HG02885 (cell line): ENCODE results near the gene PRKG1.
A peak's percentile ranks its signal among the peaks of the same experiment; 100 is the strongest.
"Not testable (repeated sequence)": the region's sequence is repeated elsewhere in the genome, so short reads cannot be mapped to it uniquely, and the experiment has no call there.

Source experiments
- ATAC-seq: cut with Tn5 transposase; IDR thresholded peaks from one replicate; pipeline ENCODE4 v1.9.1; 2021; ENCODE audit warnings: mild to moderate bottlenecking; ENCODE audit not compliant: unreplicated experiment, poor library complexity

The PRKG1 gene

DNA sequence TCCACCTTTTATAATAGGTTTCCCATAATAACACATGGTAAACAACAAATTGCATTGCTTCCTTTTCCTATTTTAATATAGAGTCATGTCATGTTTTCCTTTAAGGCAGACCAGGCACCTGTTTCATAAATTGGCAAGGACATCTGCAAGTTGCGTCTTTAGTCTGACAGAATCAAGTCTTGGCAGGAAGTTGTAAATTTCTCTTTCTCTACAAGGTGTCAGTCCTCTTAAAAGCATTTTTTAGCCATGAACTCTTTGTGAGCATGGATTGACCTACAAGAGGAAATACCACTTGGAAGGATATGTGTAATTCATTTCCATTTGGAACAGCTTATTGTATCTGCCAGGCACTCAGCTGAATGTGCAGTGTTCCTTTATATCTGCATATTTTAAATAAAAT, 176.8 kb downstream of the PRKG1 start:
- no peak for ATAC-seq

DNA sequence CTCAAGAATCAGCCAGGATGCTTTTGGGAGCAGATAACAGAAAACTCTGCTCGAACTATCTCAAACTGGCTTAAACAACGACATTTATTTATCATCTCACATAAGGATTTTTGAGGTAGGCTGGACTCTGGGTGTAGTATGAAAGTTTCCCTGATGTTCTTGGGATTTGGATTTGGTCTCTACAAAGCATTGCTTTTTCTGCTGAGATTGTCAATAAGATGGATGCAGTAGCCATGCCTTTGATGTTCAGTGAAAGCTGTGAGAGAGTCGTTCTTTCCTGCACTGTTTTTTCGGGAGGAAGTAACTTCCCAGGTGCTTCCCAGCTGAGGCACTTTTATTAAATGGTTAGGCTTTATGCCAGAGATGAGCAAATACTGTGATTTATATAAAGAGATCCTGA, 181.1 kb downstream of the PRKG1 start:
- ATAC-seq: no peak

DNA sequence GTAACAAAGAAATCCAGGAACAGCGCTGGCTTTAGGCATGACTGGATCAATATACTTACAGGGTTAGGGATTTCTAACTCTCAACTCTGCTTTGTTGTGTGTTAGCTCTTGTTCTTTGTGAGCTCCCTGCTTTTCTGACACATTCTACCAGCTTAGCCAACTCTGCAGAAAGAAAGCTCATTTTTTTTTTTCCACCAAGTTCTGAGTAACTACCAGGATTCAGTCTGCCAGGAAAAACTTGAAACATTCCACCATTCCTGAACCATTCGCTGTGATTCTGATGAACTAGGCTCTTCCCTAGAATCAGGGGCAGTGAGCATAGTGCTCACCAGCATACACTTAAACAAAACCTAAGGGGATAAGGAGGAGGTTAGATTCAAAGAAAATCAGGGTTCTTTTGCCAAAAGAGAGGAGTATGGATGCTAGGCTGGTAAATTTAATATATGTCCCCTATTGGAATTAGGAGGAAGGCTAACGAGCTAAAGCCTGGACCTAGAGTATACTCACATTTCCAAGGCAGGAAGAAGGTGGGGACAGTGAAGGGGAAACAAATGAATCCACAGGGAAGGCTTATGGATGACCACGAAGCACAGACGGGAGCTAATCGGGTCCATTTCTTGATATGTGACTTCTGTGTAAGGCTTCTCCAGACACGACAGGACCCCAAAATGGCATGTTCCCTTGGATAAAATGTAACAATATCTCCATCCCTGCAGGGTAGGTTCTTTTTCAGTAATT, 183.4 kb downstream of the PRKG1 start:
- ATAC-seq: no peak

DNA sequence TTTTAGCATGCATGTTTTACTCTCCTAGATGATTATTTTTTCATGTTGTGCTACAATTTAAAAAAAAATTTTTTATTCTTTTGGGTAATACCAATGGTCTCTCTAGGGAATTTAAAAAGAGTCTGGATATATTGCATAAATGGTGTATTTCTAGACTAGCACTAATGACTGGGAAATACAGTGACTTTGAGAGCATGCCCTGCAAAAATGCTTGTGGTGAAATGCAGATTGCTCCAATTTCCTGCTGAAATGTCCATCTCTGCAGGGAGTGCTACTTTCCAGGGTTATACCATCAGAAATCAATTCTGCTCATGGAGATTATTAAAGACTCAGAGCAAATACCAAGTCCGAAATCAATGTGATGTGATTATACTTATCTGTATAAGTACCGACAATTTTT, 186.1 kb downstream of the PRKG1 start:
- ATAC-seq: no peak

DNA sequence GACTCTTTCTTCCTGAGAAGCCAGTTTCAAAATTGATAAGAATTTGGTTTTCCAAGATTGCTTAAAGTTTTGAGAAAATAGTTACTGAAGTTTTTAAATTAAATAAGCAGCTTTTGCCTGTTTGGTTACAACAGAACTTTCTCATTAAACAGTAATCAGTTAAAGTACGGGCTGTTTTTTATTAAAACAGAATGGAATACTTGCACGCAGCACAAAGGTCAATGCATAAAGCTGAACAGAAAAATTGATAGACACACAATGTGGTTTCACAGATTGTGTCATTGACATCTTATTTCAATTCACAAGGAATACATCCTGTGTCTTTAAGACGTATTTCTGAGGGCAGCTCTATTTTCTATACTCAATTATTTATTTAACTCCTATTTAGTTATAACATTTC, 192.2 kb downstream of the PRKG1 start:
- no peak for ATAC-seq

DNA sequence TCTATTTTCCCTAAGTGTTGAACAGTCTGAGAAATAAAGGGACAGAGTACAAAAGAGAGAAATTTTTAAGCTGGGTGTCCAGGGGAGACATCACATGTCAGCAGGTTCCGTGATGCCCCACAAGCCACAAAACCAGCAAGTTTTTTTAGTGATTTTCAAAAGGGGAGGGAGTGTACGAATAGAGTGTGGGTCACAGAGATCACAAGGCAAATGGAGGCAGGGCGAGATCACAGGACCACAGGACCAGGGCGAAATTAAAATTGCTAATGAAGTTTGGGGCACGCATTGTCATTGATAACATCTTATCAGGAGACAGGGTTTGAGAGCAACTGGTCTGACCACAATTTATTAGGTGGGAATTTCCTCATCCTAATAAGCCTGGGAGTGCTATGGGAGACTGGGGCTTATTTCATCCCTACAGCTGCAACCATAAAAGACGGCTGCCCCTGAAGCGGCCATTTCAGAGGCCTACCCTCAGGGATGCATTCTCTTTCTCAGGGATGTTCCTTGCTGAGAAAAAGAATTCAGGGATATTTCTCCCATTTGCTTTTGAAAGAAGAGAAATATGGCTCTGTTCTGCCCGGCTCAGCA, 193.8 kb downstream of the PRKG1 start:
- not testable (repeated sequence) for ATAC-seq

DNA sequence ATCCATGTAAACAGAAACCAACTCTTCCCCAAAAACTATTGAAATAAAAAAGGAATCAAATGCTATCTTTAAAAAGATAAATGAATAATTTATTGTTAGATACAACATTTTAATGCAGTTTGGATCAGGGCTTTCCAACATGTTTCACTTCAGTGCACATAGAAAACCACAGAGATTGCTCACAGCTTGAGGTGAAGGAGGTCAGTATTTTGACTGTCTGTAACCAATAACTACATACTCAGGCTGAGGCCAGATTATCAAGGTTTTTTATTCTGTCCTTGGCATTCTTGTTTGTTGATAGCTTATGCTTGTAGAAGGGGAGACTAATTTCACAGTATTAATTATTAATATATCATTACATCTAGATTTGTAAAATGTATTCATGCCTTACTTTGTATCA, 195.5 kb downstream of the PRKG1 start:
- peak; percentile 58 for ATAC-seq

DNA sequence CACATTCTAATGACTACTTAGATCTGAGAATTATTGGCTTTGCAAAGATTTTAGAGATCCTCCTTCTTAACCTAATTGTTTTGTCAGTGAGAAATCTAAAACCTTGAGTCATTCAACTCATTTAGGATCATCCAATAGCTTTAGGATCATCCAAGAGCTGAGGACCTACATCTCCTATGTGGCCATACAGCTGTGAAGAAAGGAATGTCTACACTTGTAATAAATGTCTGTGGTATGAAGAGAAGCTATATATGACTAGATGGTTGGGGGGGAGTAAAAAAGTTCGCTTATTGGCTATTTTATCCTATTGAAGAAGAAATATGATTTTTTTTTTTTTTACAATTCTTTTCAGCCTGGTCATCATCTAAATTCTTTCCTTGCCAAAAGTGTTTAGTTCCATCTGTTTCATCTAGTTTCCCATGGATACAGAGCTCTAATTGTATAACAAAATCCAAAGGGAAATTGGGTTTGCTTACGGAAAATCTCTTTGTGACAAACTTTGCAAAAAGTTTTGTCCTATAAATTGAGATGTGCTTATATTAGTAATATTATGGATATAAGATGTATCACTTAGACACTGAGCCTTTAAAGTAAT, 196.7 kb downstream of the PRKG1 start:
- ATAC-seq: no peak

DNA sequence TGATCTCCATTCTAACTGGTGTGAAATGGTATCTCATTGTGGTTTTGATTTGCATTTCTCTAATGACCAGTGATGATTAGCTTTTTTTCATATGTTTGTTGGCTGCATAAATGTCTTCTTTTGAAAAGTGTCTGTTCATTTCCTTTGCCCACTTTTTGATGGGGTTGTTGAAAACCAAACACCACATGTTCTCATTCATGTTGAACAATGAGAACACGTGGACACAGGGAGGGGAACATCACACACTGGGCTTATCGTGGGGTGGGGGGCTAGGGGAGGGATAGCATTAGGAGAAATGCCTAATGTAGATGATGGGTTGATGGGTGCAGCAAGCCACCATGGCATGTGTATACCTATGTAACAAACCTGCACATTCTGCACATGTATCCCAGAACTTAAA, 197.8 kb downstream of the PRKG1 start:
- ATAC-seq: not testable (repeated sequence)

DNA sequence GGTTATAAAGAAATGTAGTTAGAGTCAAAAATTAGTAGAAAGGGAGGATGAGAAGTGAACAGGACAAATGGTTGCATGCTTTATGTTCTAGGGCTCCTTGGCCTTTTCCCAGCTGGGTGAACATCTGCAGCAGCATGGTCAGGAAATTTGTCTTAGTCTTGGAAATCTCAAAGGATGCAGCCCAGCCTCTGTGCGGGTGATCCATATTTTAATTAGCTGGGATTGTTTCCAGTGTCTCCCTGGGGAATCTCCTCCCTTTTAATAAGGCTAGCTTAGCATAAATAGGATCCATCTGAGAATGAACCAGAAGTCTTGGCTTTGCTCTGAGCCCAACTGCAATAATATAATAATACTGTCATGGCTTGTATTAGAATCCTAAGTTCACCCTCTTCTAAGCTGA, 198.3 kb downstream of the PRKG1 start:
- ATAC-seq: no peak

DNA sequence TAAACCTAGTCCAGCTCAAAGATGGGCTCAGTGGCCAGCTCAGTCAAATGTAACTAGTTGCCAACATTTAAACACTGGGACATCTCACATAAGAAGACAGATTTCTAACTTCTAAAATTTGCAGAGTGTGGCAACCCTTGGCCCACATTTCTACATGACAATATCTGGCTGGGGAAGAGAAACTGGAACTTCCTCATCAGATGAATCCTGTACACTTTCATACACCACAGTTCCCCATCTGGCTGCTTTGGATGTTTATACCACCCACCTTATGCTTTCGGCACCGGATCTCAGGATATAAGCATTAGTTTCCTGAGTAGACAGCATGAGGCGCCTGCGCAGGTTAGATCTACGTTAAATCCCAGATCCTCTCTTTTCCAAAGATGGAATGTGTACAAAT, 199.3 kb downstream of the PRKG1 start:
- ATAC-seq: no peak

DNA sequence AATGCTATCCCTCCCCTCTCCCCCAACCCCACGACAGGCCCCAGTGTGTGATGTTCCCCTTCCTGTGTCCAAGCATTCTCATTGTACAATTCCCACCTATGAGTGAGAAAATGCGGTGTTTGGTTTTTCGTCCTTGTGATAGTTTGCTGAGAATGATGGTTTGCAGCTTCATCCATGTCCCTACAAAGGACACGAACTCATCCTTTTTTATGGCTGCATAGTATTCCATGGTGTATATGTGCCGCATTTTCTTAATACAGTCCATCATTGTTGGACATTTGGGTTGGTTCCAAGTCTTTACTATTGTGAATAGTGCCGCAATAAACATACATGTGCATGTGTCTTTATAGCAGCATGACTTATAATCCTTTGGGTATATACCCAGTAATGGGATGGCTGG, 201.8 kb downstream of the PRKG1 start:
- ATAC-seq: not testable (repeated sequence)

DNA sequence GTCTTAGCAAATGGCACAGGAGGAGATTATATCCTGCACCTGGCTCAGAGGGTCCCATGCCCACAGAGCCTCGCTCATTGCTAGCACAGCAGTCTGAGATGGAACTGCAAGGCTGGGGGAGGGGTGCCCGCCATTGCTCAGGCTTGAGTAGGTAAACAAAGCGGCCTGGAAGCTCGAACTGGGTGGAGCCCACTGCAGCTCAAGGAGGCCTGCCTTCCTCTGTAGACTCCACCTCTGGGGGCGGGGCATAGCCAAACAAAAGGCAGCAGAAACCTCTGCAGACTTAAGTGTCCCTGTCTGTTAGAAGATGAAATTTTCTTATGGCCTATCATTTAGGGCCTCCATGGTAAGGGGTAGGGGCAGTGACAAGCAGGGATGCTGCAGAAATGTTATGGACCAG, 207.1 kb downstream of the PRKG1 start:
- not testable (repeated sequence) for ATAC-seq

DNA sequence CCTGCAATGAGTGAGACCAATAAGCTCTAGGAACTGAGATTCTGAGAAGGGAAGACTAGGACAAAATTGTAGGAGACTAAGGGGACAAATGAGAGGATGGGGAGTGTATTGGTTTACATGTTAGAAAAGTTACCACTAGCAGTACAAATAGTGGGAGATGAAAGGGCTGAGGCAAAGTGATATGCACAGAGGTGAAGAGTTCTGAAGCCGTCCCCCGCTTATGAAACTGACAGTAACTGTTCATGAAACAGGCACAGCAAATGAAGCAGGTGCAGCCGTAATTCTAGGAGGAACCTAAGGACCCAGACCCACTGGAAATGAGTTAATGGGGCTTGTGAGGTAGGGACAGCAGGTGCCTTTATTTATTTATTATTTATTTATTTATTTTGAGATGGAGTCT, 211.3 kb downstream of the PRKG1 start:
- no peak for ATAC-seq

DNA sequence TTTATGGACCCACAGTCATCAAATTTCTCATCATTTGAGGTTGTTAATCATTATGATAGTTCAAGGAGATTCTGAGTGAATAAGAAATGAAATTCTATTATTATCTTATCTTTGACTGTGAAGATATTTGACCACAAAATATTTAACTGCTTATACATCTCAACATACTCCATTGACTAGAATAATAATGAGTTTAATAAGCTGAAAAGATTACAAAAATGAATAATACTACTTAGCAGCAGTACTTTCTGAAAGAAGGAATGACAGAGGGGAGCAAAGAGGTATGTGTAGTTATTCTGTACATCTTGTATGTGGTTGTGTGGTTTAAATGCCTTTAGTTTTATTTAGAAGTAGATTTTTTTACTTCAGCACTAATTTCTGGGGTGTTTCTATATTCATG, 214.2 kb downstream of the PRKG1 start:
- ATAC-seq: no peak

DNA sequence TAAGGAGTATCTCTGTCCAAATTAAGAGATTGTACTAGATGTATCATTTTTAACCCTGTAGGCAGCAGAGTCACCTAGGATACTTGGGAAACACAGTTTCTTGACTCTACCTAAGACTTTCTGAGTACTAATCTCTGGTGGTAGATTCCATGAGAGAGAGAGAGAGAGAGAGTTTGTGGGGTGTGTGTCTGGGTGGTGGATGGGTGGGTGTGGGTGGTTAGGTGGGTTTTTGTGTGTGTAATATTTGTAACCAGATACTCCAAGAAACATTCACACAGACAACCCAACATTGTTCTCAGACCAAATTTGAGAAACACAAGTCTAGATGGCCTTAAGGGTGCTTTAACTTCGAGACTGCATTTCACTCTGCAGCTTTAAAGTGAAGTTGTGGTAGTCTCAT, 215.2 kb downstream of the PRKG1 start:
- no peak for ATAC-seq

DNA sequence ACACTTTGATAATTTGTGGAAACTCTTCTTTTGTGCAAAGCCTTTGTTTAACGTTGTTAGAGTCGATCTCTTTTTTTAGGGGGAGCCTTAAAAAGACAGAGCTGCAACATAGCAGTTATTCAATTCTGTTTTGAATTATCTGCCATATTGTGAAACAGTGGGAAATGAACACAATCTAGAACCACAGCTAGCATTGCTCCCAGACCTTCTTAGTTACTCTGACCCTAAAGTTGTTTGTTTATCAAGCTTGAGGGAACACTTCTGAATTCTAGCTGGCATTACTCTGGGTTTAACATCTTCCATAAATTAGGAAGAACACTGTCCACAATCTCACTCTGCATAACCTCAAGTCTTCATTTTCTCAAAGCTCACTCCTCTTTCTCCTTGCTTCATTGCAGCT, 217.7 kb downstream of the PRKG1 start:
- ATAC-seq: no peak

DNA sequence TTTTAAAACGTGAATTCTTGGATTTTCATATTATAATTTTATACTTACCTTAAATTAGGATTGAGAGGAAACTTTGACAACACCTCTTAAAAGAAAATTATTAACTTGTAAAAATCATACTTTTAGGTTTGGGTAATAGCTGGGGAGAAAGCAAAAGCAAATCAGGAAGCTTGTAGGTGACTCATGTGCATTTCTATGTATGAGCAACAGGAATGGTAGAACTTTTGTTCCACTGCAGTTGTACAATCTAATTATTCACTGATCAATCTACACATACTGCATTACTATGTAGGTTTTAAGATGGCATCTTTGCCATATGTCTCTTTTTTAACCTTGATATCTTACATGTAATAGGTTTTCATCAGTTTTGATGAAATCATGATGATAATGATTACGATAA, 223.2 kb downstream of the PRKG1 start:
- ATAC-seq: no peak

DNA sequence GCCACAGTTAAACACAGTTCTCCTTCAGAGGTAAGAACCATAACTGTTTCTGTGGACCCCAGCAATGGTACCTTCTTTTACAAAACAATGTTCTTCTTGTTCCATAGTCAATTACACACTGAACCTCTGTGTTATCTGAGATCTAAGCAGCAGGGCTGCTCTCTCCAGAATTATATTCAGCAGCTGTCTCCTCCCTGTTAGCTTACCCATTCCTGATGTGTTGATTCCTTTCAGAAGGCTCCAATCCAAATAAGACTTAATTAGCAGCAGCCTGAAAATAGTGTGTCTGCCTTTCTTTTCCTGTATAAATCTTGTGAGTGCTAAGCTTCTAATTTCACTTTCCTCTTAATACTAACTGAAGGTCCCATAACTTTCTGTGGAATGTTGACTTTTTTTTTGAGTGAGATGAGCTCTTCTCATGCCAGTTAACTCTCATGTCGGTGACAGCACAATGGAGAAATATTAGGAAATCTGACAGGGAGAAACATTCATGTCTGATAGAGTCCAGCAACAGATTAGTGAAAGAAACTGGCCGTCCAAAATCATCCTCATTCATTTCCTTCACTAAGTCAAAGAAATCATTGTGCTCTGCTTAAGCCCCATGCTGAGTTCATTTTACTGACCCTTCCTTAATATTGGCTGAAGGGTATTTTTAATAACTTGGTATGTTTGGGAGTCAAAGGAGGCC, 226.5 kb downstream of the PRKG1 start:
- ATAC-seq: no peak

DNA sequence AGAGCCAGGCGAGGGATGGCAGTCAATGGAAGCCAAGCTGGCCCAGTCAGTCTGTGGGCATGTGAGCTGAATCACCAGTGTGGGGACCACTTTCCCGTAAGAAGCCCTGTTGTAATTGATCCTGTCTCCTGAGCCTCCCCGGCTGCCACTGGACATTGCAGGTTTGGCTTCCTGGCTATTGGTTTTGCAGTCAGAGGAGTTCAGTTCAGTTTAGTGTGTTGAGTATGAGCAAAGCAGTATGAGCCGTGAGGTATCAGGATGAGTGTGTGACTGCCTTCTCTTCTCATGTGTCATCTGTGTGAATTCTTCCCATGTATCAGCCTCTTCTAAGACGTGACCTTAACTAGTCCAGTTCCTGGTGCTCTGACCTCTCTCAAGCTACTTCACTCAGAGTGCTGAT, 227.4 kb downstream of the PRKG1 start:
- no peak for ATAC-seq

DNA sequence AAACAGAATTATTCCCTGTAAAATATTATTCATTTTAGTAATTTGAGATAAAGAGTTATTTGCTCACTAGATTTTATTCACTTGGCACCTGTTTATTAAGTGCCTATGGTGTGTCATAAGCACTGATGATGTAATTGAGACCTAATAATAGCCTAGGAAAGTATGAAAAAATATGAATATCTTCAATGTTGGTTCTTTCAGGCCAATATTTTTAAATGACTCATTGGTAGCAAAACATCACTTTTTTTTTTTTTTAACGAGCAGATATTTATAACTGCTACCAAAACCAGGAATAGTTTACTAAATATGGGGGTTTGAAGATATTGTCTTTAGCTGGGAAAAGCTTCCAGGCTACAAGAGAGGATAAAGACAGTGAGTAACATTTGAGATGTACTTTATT, 228.0 kb downstream of the PRKG1 start:
- no peak for ATAC-seq
